ENCODE measurements around the gene S100Z. TPM values are rescaled to one million over a fixed set of nuclear protein-coding genes. Genes with fewer than 3 reads are reported as not detected.

S100Z gene
- total RNA-seq, 6 experiments from 2014 or later: 0.43 TPM; not detected in 5

- Histone ChIP-seq H3K9me3 (no peaks in the 10 kb centered on the region), H3K27ac (no peak overlapping the region), H3K27me3 (no peaks in the 10 kb centered on the region), H3K4me3 (no peak overlapping the region), H3K4me1 (peaks cover 0 to 2% (median 0%) of the 10 kb centered on the region in 4 donors), H3K36me3 (no peaks in the 10 kb centered on the region)
- DNase-seq: peak in 1 of 3 donors; percentile 22
- peak in 1 of 4 donors; percentile 28 for ATAC-seq
- WGBS (ENCODE audit: insufficient coverage, low coverage, low lambda C conversion rate, missing lambda C conversion rate): 73% methylated on average over 3 of the region's 10 CpGs
- intact Hi-C loops (cut with DNase I): loop anchor here in 1 of 2 donors (10.0 kb wide), 1 partner anchor 155 kb away; no protein-coding TSS in a partner anchor
- TF ChIP-seq CTCF (IDR thresholded peaks at IDR 0.05): no peak
- TF ChIP-seq POLR2A (IDR thresholded peaks at IDR 0.05): no peak
These were observed 9.9 kb downstream of the S100Z start for GRCh38 chr5:76859591-76860247.

DNA sequence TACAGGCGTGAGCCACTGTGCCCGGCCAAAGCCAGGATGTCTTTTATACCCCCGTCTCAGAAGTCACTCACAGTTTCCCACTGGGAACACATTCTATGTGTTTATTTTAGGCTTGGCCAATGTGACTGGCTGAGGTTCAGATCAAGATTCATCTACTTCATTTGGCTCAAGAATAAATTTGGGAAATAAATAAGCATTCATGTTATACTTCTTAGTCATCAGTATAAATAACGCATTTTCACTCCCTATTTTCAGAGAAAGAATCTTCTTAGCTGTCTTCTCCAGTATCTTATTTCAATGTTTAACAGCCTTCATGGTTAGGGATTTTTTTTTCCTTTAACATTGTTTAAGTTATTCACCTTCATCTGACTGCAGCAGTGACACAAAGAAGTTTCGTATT, 11.8 kb downstream of the S100Z start:
- no peak overlapping the region for H3K4me3 ChIP-seq
- DNase-seq (no peak), ATAC-seq (no peak)
- H3K27me3 ChIP-seq: no peaks in the 10 kb centered on the region
- no peak overlapping the region for H3K27ac ChIP-seq
- no peak for TF ChIP-seq CTCF (IDR thresholded peaks at IDR 0.05)
- no peak for TF ChIP-seq POLR2A (IDR thresholded peaks at IDR 0.05)
- H3K36me3 ChIP-seq: no peaks in the 10 kb centered on the region
- intact Hi-C loops (cut with DNase I): loop anchor here in 1 of 2 donors (10.0 kb wide), 1 partner anchor 153 kb away; no protein-coding TSS in a partner anchor
- H3K4me1 ChIP-seq: no peaks in the 10 kb centered on the region
- 90% methylated on average over 5 of the region's 5 CpGs for WGBS (ENCODE audit: insufficient coverage, low coverage, low lambda C conversion rate, missing lambda C conversion rate)
- H3K9me3 ChIP-seq: no peaks in the 10 kb centered on the region

GRCh38 chr5:76863001-76863400, 13.2 kb downstream of the S100Z start:
- no peak for TF ChIP-seq POLR2A (IDR thresholded peaks at IDR 0.05)
- no peak for TF ChIP-seq CTCF (IDR thresholded peaks at IDR 0.05)
- intact Hi-C loops (cut with DNase I): loop anchor here in 1 of 2 donors (10.0 kb wide), 1 partner anchor 152 kb away; no protein-coding TSS in a partner anchor
- Histone ChIP-seq H3K4me3 (no peak overlapping the region), H3K4me1 (no peaks in the 10 kb centered on the region), H3K27ac (no peak overlapping the region), H3K9me3 (no peaks in the 10 kb centered on the region), H3K27me3 (no peaks in the 10 kb centered on the region), H3K36me3 (no peaks in the 10 kb centered on the region)
- WGBS (ENCODE audit: insufficient coverage, low coverage, low lambda C conversion rate, missing lambda C conversion rate): 8% methylated on average over 1 of the region's 1 CpG
- DNase-seq: no peak
- ATAC-seq: no peak

DNA sequence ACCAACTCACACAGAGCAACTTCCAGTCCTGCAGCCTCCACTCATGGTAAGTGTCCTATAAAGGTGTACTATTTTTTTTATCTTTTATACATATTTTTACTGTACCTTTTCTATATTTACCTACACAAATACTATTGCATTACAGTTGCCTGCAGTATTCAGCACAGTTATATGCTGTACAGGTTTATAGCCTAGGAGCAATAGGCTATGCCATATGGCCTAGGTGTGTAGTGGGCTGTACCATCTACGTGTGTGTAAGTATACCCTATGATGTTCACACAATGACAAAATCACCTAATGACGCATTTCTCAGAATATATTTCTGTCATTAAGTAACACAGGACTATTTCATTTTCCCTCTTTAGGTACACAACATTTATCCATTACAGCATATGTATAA, 16.7 kb downstream of the S100Z start:
- H3K9me3 ChIP-seq: no peaks in the 10 kb centered on the region
- ATAC-seq: no peak
- no peaks in the 10 kb centered on the region for H3K27me3 ChIP-seq
- H3K4me3 ChIP-seq: no peak overlapping the region
- intact Hi-C loops (cut with DNase I): loop anchor here in 1 of 2 donors (10.0 kb wide), 1 partner anchor 148 kb away; no protein-coding TSS in a partner anchor
- no peaks in the 10 kb centered on the region for H3K36me3 ChIP-seq
- H3K27ac ChIP-seq: no peak overlapping the region
- H3K4me1 ChIP-seq: no peaks in the 10 kb centered on the region
- 61% methylated on average over 2 of the region's 2 CpGs for WGBS (ENCODE audit: insufficient coverage, low coverage, low lambda C conversion rate, missing lambda C conversion rate)
- no peak for DNase-seq
- TF ChIP-seq POLR2A (IDR thresholded peaks at IDR 0.05) (no peak), CTCF (IDR thresholded peaks at IDR 0.05) (no peak)
